Measurements from ENCODE around the gene LDB3. TPM values are rescaled to one million over a fixed set of nuclear protein-coding genes. Genes with fewer than 3 reads are reported as not detected.
"Not testable (repeated sequence)": the region's sequence is repeated elsewhere in the genome, so short reads cannot be mapped to it uniquely, and the experiment has no call there.

The LDB3 gene
- total and polyA plus RNA-seq, 3 donors from 2014 or later: 2.7 to 20.3 (median 3.6) TPM

GRCh38 chr10:86732771-86733170, 64.5 kb downstream of the LDB3 start:
- Histone ChIP-seq H3K9me3 (no peaks in the 10 kb centered on the region), H3K4me3 (no peak overlapping the region), H3K27me3 (no peaks in the 10 kb centered on the region), H3K27ac (peak overlapping the region; percentile 64 to 80), H3K4me1 (peaks cover 11% of the 10 kb centered on the region), H3K36me3 (ENCODE audit: low read depth, missing control alignments) (no peaks in the 10 kb centered on the region)
- TF ChIP-seq POLR2A (IDR thresholded peaks at IDR 0.05): no peak
- no peak for TF ChIP-seq CTCF (IDR thresholded peaks at IDR 0.05)
- DNase-seq: no peak
- WGBS, 2 donors: 39 to 54% methylated on average over 7 to 13 of the region's 13 CpGs
- intact Hi-C loops (cut with DNase I; ENCODE audit: low total_unique reads): no loop called here

GRCh38 chr10:86733260-86733671, 65.0 kb downstream of the LDB3 start:
- TF ChIP-seq POLR2A (IDR thresholded peaks at IDR 0.05) (no peak), CTCF (IDR thresholded peaks at IDR 0.05) (no peak)
- no peaks in the 10 kb centered on the region for H3K36me3 ChIP-seq (ENCODE audit: low read depth, missing control alignments)
- no peak for DNase-seq
- WGBS, 2 donors: 58 to 66% methylated on average over 6 to 8 of the region's 8 CpGs
- no peaks in the 10 kb centered on the region for H3K9me3 ChIP-seq
- intact Hi-C loops (cut with DNase I; ENCODE audit: low total_unique reads): no loop called here
- no peak overlapping the region for H3K4me3 ChIP-seq
- peak overlapping the region; percentile 39 to 80 for H3K27ac ChIP-seq
- H3K4me1 ChIP-seq: peaks cover 11% of the 10 kb centered on the region
- no peaks in the 10 kb centered on the region for H3K27me3 ChIP-seq

GRCh38 chr10:86734207-86734988, 66.1 kb downstream of the LDB3 start:
- H3K9me3 ChIP-seq: no peaks in the 10 kb centered on the region
- intact Hi-C loops (cut with DNase I; ENCODE audit: low total_unique reads): no loop called here
- DNase-seq: no peak
- H3K4me3 ChIP-seq: no peak overlapping the region
- no peaks in the 10 kb centered on the region for H3K36me3 ChIP-seq (ENCODE audit: low read depth, missing control alignments)
- WGBS, 2 donors: 56 to 60% methylated on average over 4 of the region's 4 CpGs
- H3K27ac ChIP-seq: peak overlapping the region; percentile 39 to 80
- H3K27me3 ChIP-seq: no peaks in the 10 kb centered on the region
- no peak for TF ChIP-seq CTCF (IDR thresholded peaks at IDR 0.05)
- TF ChIP-seq POLR2A (IDR thresholded peaks at IDR 0.05): no peak
- peaks cover 11% of the 10 kb centered on the region for H3K4me1 ChIP-seq

- H3K4me3 ChIP-seq; H3K9me3 ChIP-seq; H3K36me3 ChIP-seq (ENCODE audit: low read depth, missing control alignments); intact Hi-C loops (cut with DNase I; ENCODE audit: low total_unique reads); DNase-seq; H3K27me3 ChIP-seq: not testable (repeated sequence)
- WGBS, 2 donors: 93 to 94% methylated on average over 4 of the region's 4 CpGs
- Histone ChIP-seq H3K27ac (peak overlapping the region in 1 of 2 donors; percentile 80), H3K4me1 (peaks cover 11% of the 10 kb centered on the region)
These were observed 67.0 kb downstream of the LDB3 start for GRCh38 chr10:86735278-86735677.

- no peak overlapping the region for H3K27ac ChIP-seq
- H3K36me3 ChIP-seq (ENCODE audit: low read depth, missing control alignments): no peaks in the 10 kb centered on the region
- intact Hi-C loops (cut with DNase I; ENCODE audit: low total_unique reads): no loop called here
- no peaks in the 10 kb centered on the region for H3K27me3 ChIP-seq
- no peaks in the 10 kb centered on the region for H3K9me3 ChIP-seq
- no peak overlapping the region for H3K4me3 ChIP-seq
- H3K4me1 ChIP-seq: peaks cover 11% of the 10 kb centered on the region
- DNase-seq: no peak
- no peak for TF ChIP-seq CTCF (IDR thresholded peaks at IDR 0.05)
- no peak for TF ChIP-seq POLR2A (IDR thresholded peaks at IDR 0.05)
- WGBS, 2 donors: 87 to 89% methylated on average over 1 of the region's 1 CpG
These were observed 73.9 kb downstream of the LDB3 start for GRCh38 chr10:86742230-86742629.
